HTR-8/SVneo (cell line): ENCODE measurements around the gene GPC3.
"Not testable (repeated sequence)": the region's sequence is repeated elsewhere in the genome, so short reads cannot be mapped to it uniquely, and the experiment has no call there.

ENCODE experiments used
- DNase-seq: peaks from one replicate; pipeline ENCODE4 v3.0.0; 2011; ENCODE audit warnings: low spot score, mixed read lengths; ENCODE audit not compliant: insufficient read length
- FAIRE-seq: peaks from 2 replicates; lab custom pipeline; 2011; peaks lifted over from hg19 to GRCh38; lab: Jason Lieb, UNC

GPC3 gene

GRCh38 chrX:133726211-133726630 is 259.2 kb downstream of the GPC3 start:
- FAIRE-seq (no peak), DNase-seq (peak; percentile 4)

GRCh38 chrX:133723930-133724329 is 261.5 kb downstream of the GPC3 start:
- DNase-seq (no peak), FAIRE-seq (no peak)

GRCh38 chrX:133722756-133723155 is 262.6 kb downstream of the GPC3 start:
- no peak for FAIRE-seq

GRCh38 chrX:133720269-133720668 is 265.1 kb downstream of the GPC3 start:
- not testable (repeated sequence) for DNase-seq, FAIRE-seq

More at GRCh38 chrX:133722756-133723155, 262.6 kb downstream of the GPC3 start:
- no peak for DNase-seq

GRCh38 chrX:133715715-133716114 is 269.7 kb downstream of the GPC3 start:
- DNase-seq, result no peak
- FAIRE-seq, result no peak

GRCh38 chrX:133709501-133709900 is 275.9 kb downstream of the GPC3 start:
- FAIRE-seq, result no peak
- no peak for DNase-seq

- DNase-seq, result no peak
- FAIRE-seq, result no peak
Observed at GRCh38 chrX:133706890-133707289, 278.5 kb downstream of the GPC3 start.

GRCh38 chrX:133702230-133702629 is 283.2 kb downstream of the GPC3 start:
- FAIRE-seq (no peak), DNase-seq (no peak)

- FAIRE-seq (no peak), DNase-seq (no peak)
Observed at GRCh38 chrX:133699023-133699728, 286.2 kb downstream of the GPC3 start.

GRCh38 chrX:133698298-133698697 is 287.1 kb downstream of the GPC3 start:
- DNase-seq (no peak), FAIRE-seq (no peak)

- FAIRE-seq, result no peak
Observed at GRCh38 chrX:133697656-133698055, 287.7 kb downstream of the GPC3 start.

GRCh38 chrX:133689997-133690599 is 295.3 kb downstream of the GPC3 start:
- DNase-seq, result no peak
- FAIRE-seq, result no peak

More at GRCh38 chrX:133697656-133698055, 287.7 kb downstream of the GPC3 start:
- DNase-seq, result no peak

- no peak for DNase-seq
- no peak for FAIRE-seq
Observed at GRCh38 chrX:133685822-133686221, 299.6 kb downstream of the GPC3 start.

GRCh38 chrX:133681897-133682296 is 303.5 kb downstream of the GPC3 start:
- FAIRE-seq (no peak), DNase-seq (no peak)

GRCh38 chrX:133681421-133681820 is 304.0 kb downstream of the GPC3 start:
- FAIRE-seq (no peak), DNase-seq (no peak)

GRCh38 chrX:133677123-133678063 is 308.0 kb downstream of the GPC3 start:
- FAIRE-seq, result no peak
- DNase-seq, result no peak

GRCh38 chrX:133676344-133677122 is 308.9 kb downstream of the GPC3 start:
- FAIRE-seq (no peak), DNase-seq (no peak)

GRCh38 chrX:133674726-133675470 is 310.5 kb downstream of the GPC3 start:
- DNase-seq, result no peak
- no peak for FAIRE-seq

- DNase-seq (peak; percentile 3), FAIRE-seq (no peak)
Observed at GRCh38 chrX:133670383-133670782, 315.0 kb downstream of the GPC3 start.
